K562 (cell line): ENCODE data around the gene MATN4. TPM values are rescaled to one million over a fixed set of nuclear protein-coding genes. Genes with fewer than 3 reads are reported as not detected.

Experiments used
- ATF6 ChIP-seq: sonication (generic); formaldehyde crosslinking; IDR thresholded peaks from 2 replicates; pipeline ENCODE4 v1.4.0; 2020; ENCODE audit warnings: mild to moderate bottlenecking, missing genetic modification reagents
- ATF7 ChIP-seq: fragments of 450-650 bp; IDR thresholded peaks from 2 replicates; pipeline ENCODE4 v1.7.1; 2014; ENCODE audit warnings: mild to moderate bottlenecking, moderate library complexity
- CBFA2T2 ChIP-seq: fragments of 450-650 bp; conservative IDR thresholded peaks from 2 replicates; pipeline ENCODE4 v1.6.1; 2017; ENCODE audit warnings: mild to moderate bottlenecking
- DPF2 ChIP-seq: fragments of 450-650 bp; IDR thresholded peaks from 2 replicates; pipeline ENCODE4 v1.6.1; 2016
- FOXA1 ChIP-seq: fragments of 450-650 bp; IDR thresholded peaks from 2 replicates; pipeline ENCODE4 v1.6.1; 2016; ENCODE audit warnings: mild to moderate bottlenecking, borderline replicate concordance
- GATAD2A ChIP-seq: fragments of 450-650 bp; IDR thresholded peaks from 2 replicates; pipeline ENCODE4 v1.6.1; 2017
- KDM1A ChIP-seq, 2 experiments: fragments of 450-650 bp; IDR thresholded peaks; 2 replicates each; pipeline ENCODE4 v1.6.1; 2016; ENCODE audit warnings: mild to moderate bottlenecking in 2 of 2
- MEF2D ChIP-seq: conservative IDR thresholded peaks from 2 replicates; pipeline ENCODE4 v1.6.1; 2016; ENCODE audit warnings: low read depth, missing genetic modification characterization, missing compliant biosample characterization
- MEIS2 ChIP-seq: fragments of 450-650 bp; IDR thresholded peaks from 2 replicates; pipeline ENCODE4 v1.6.1; 2014; ENCODE audit warnings: mild to moderate bottlenecking; ENCODE audit not compliant: partially characterized antibody
- MTA2 ChIP-seq: fragments of 450-650 bp; IDR thresholded peaks from 2 replicates; pipeline ENCODE4 v1.6.1; 2016; ENCODE audit warnings: low read depth
- NCOA1 ChIP-seq: fragments of 450-650 bp; IDR thresholded peaks from 2 replicates; pipeline ENCODE4 v1.6.1; 2016; ENCODE audit warnings: low read depth
- NCOA6 ChIP-seq: fragments of 450-650 bp; IDR thresholded peaks from 2 replicates; pipeline ENCODE4 v1.6.1; 2017; ENCODE audit warnings: mild to moderate bottlenecking
- NR2C2 ChIP-seq, 2 experiments: fragments of 200-800 bp in 1 of 2; sonication (Bioruptor generic) in 1 of 2; sonication (generic) in 1 of 2; formaldehyde crosslinking in 1 of 2; IDR thresholded peaks; 2 replicates each; pipeline versions ENCODE4 v1.6.1 to v1.8.0; 2016 to 2022; ENCODE audit warnings: mild to moderate bottlenecking in 1 of 2, missing compliant biosample characterization in 1 of 2, missing genetic modification characterization in 1 of 2, missing genetic modification reagents in 1 of 2
- RAD21 ChIP-seq, 2 experiments: fragments of 250-450 bp in 1 of 2; fragments of 450-650 bp in 1 of 2; sonication (Bioruptor Pico) in 1 of 2; formaldehyde crosslinking in 1 of 2; IDR thresholded peaks in 1 of 2; conservative IDR thresholded peaks in 1 of 2; 2 replicates each; pipeline versions ENCODE4 v1.4.0 to v1.8.0; 2020 to 2022; ENCODE audit warnings: mild to moderate bottlenecking in 2 of 2, moderate library complexity in 1 of 2
- RB1 ChIP-seq: fragments of 450-650 bp; IDR thresholded peaks from 2 replicates; pipeline ENCODE4 v1.6.1; 2017; ENCODE audit warnings: low read depth, mild to moderate bottlenecking
- RCOR1 ChIP-seq, 2 experiments: IDR thresholded peaks; 2 replicates each; pipeline ENCODE4 v1.6.1; 2012; ENCODE audit warnings: low read depth in 2 of 2, low read length in 2 of 2, borderline replicate concordance in 1 of 2, improper control_type of control experiment in 1 of 2
- SMARCE1 ChIP-seq: fragments of 450-650 bp; IDR thresholded peaks from 2 replicates; pipeline ENCODE4 v1.7.1; 2016; ENCODE audit warnings: mild to moderate bottlenecking
- SOX6 ChIP-seq: fragments of 450-650 bp; IDR thresholded peaks from 2 replicates; pipeline ENCODE4 v1.6.1; 2014; ENCODE audit warnings: mild to moderate bottlenecking
- TAL1 ChIP-seq: fragments of 450-650 bp; IDR thresholded peaks from 2 replicates; pipeline ENCODE4 v1.6.1; 2016; ENCODE audit warnings: mild to moderate bottlenecking
- TCF3 ChIP-seq: sonication (generic); formaldehyde crosslinking; IDR thresholded peaks from 2 replicates; pipeline ENCODE4 v1.4.0; 2020; ENCODE audit warnings: mild to moderate bottlenecking, missing genetic modification reagents
- TRIM24 ChIP-seq, 2 experiments: fragments of 450-650 bp; IDR thresholded peaks; 2 replicates each; pipeline ENCODE4 v1.6.1; 2016
- YY1 ChIP-seq, 3 experiments: IDR thresholded peaks; 2 replicates each; pipeline ENCODE4 v1.6.1; 2011; ENCODE audit warnings: low read length in 2 of 3, mild to moderate bottlenecking in 2 of 3, moderate library complexity in 2 of 3, borderline replicate concordance in 1 of 3, control low read depth in 1 of 3, low read depth in 1 of 3; ENCODE audit not compliant: insufficient read depth in 3 of 3, insufficient replicate concordance in 2 of 3, control insufficient read depth in 1 of 3, insufficient read length in 1 of 3; ENCODE audit errors: extremely low read depth in 1 of 3
- ZMIZ1 ChIP-seq, 2 experiments: fragments of 150-350 bp in 1 of 2; IDR thresholded peaks; 2 replicates each; pipeline ENCODE4 v1.6.1; 2012 to 2016; ENCODE audit warnings: low read depth in 2 of 2, low read length in 2 of 2, mild to moderate bottlenecking in 1 of 2, moderate library complexity in 1 of 2
- polyA plus RNA-seq, 8 experiments: library from polyadenylated mRNA; depleted of rRNA in 4 of 8; stranded (reverse) in 5 of 8; unstranded in 3 of 8; fragments of >200 nt; fragmentation: Nextera tagmentation in 2 of 8; fragmentation: Illumina TruSeq in 1 of 8; extraction: Ambion mirVana in 2 of 8; extraction: Trizol in 1 of 8; gene quantifications; 2 replicates each; pipeline versions ENCODE4 v1.2.1 to v1.2.3, GENCODE V29; 2011 to 2014; ENCODE audit warnings: inconsistent platforms in 1 of 8, missing spikeins in 1 of 8
- total RNA-seq, 7 experiments: library from RNA; depleted of rRNA in 6 of 7; stranded (reverse); fragments of >200 nt in 6 of 7; fragmentation: Illumina TruSeq in 2 of 7; extraction: Trizol in 2 of 7; gene quantifications; 2 replicates each; pipeline versions ENCODE4 v1.2.1 to v1.2.3, GENCODE V29; 2011 to 2021; ENCODE audit warnings: low replicate concordance in 1 of 7

MATN4 gene
- total and polyA plus RNA-seq, 9 of the 15 experiments (the other 6 are each of a cell fraction or from before 2014, with no cell fraction given): 0.09 TPM; not detected in 8

- TF ChIP-seq RAD21 (CRISPR knock-in tag; conservative IDR thresholded peaks at IDR 0.05 in 1 of 2, IDR thresholded peaks at IDR 0.05 in 1 of 2): 0 out of 4 replicates have a peak, but pooled peaks of 1 of the 2 experiments have one; percentile 8
- TF ChIP-seq MEF2D (tag): no peak
- TF ChIP-seq CBFA2T2: peak; percentile 89
- peak in 1 of 2 experiments; percentile 29; a peak in 1 of 4 replicates for TF ChIP-seq TRIM24 (IDR thresholded peaks at IDR 0.05)
- TF ChIP-seq TCF3 (CRISPR knock-in tag): peak; percentile 91
- peak; percentile 44 for TF ChIP-seq MEIS2
- TF ChIP-seq ATF7: peak; percentile 51
- TF ChIP-seq NCOA6: no peak
- peak; percentile 73; the same call in 1 of the 2 replicates for TF ChIP-seq ATF6 (CRISPR knock-in tag)
- TF ChIP-seq NR2C2 (CRISPR knock-in tag; IDR thresholded peaks at IDR 0.05): no peak
- TF ChIP-seq NR2C2 (tag; IDR thresholded peaks at IDR 0.05): peak; percentile 58
- TF ChIP-seq TAL1: peak; percentile 83
- peak; percentile 63 for TF ChIP-seq MTA2
- peak; percentile 39 to 75; a peak in 2 of 4 replicates for TF ChIP-seq RCOR1 (IDR thresholded peaks at IDR 0.05; ENCODE audit: borderline replicate concordance in 1 of 2, low read depth in 2 of 2, low read length in 2 of 2)
- TF ChIP-seq YY1 (IDR thresholded peaks at IDR 0.05; ENCODE audit: borderline replicate concordance in 1 of 3, control insufficient read depth in 1 of 3, extremely low read depth in 1 of 3, insufficient read depth in 3 of 3, insufficient read length in 1 of 3, insufficient replicate concordance in 2 of 3, low read depth in 1 of 3, low read length in 2 of 3): peak in 1 of 3 experiments; percentile 63
- peak; percentile 45; the same call in 1 of the 2 replicates for TF ChIP-seq NCOA1
- no peak for TF ChIP-seq FOXA1
- peak; percentile 68; the same call in 1 of the 2 replicates for TF ChIP-seq SMARCE1
- TF ChIP-seq ZMIZ1 (IDR thresholded peaks at IDR 0.05; ENCODE audit: low read depth in 2 of 2, low read length in 2 of 2): peak in 1 of 2 experiments; percentile 68; a peak in 2 of 4 replicates
- TF ChIP-seq SOX6: peak; percentile 76
- TF ChIP-seq DPF2: peak; percentile 82
- peak; percentile 70 to 75 for TF ChIP-seq KDM1A (IDR thresholded peaks at IDR 0.05)
- TF ChIP-seq GATAD2A: 0 out of 2 replicates have a peak, but pooled peaks have one; percentile 43
- TF ChIP-seq RB1: 0 out of 2 replicates have a peak, but pooled peaks have one; percentile 11
Observed at GRCh38 chr20:45337367-45338120, 29.4 kb upstream of the MATN4 start (continued).
